OCI-LY7 (cell line): Measurements from ENCODE around the gene TCP11. TPM values are rescaled to one million over a fixed set of nuclear protein-coding genes. Genes with fewer than 3 reads are reported as not detected.

Experiments used
- BruUV-seq: library from RNA; stranded (reverse); fragments of 400-500 nt; replicated peaks from 2 replicates; lab custom pipeline; 2021; lab: Mats Ljungman, UMichigan
- CTCF ChIA-PET: fragments of 300-600 bp; sonication (Branson Sonifier 250); formaldehyde crosslinking; loops from one replicate; lab custom pipeline; 2022; ENCODE audit warnings: antibody characterized with exemption; ENCODE audit not compliant: unreplicated experiment; lab: Charles Lee
- POLR2A ChIA-PET: fragments of 300-600 bp; sonication (Branson Sonifier 250); formaldehyde crosslinking; loops from one replicate; lab custom pipeline; 2022; ENCODE audit warnings: antibody characterized with exemption; lab: Charles Lee
- DNase-seq: peaks from one replicate; pipeline ENCODE4 v3.0.0-alpha.2; 2015; ENCODE audit warnings: low spot score
- H2AFZ ChIP-seq: fragments of 200-600 bp; sonication (generic), shearing (Covaris generic); 2 replicates; pipeline ENCODE4 v1.6.1; 2014; ENCODE audit warnings: mild to moderate bottlenecking, antibody characterized with exemption, low read length, moderate library complexity
- H3K27ac ChIP-seq: fragments of 200-600 bp; sonication (generic); 2 replicates; pipeline ENCODE4 v1.5.1; 2014; ENCODE audit warnings: mixed run types, low read depth, mild to moderate bottlenecking, moderate library complexity, low read length, inconsistent platforms; ENCODE audit not compliant: poor library complexity, severe bottlenecking
- H3K36me3 ChIP-seq: fragments of 200-600 bp; sonication (generic); 2 replicates; pipeline ENCODE4 v1.6.1; 2014; ENCODE audit warnings: mild to moderate bottlenecking, antibody characterized with exemption, low read length, moderate library complexity, mixed read lengths; ENCODE audit not compliant: insufficient read depth
- H3K4me1 ChIP-seq: fragments of 200-600 bp; sonication (generic); 2 replicates; pipeline ENCODE4 v1.5.1; 2014; ENCODE audit warnings: mild to moderate bottlenecking, low read length; ENCODE audit not compliant: insufficient read depth, poor library complexity, severe bottlenecking
- H3K4me2 ChIP-seq: fragments of 200-600 bp; sonication (generic); 2 replicates; pipeline ENCODE4 v1.6.1; 2014; ENCODE audit warnings: mild to moderate bottlenecking, low read length
- H3K4me3 ChIP-seq: fragments of 200-600 bp; sonication (generic); 2 replicates; pipeline ENCODE4 v1.5.1; 2014; ENCODE audit warnings: mild to moderate bottlenecking, low read depth, low read length; ENCODE audit not compliant: poor library complexity, severe bottlenecking
- H3K79me2 ChIP-seq: fragments of 200-600 bp; sonication (generic); 2 replicates; pipeline ENCODE4 v1.6.1; 2016; ENCODE audit warnings: low read depth, mild to moderate bottlenecking, low read length, moderate library complexity, mixed read lengths; ENCODE audit not compliant: insufficient read depth
- H3K9me2 ChIP-seq: fragments of 200-600 bp; sonication (generic); 2 replicates; pipeline ENCODE4 v1.6.1; 2016; ENCODE audit warnings: mild to moderate bottlenecking, low read length, mixed read lengths; ENCODE audit not compliant: insufficient read depth
- H3K9me3 ChIP-seq: fragments of 200-600 bp; sonication (generic); 2 replicates; pipeline ENCODE4 v1.6.1; 2014; ENCODE audit warnings: mild to moderate bottlenecking, mixed run types, low read length, mixed read lengths
- H4K20me1 ChIP-seq: fragments of 200-600 bp; sonication (generic); 2 replicates; pipeline ENCODE4 v1.6.1; 2014; ENCODE audit warnings: mild to moderate bottlenecking, antibody characterized with exemption, low read length, moderate library complexity, mixed read lengths; ENCODE audit not compliant: insufficient read depth
- EZH2phosphoT487 ChIP-seq: fragments of 200-600 bp; sonication (generic); IDR thresholded peaks from 2 replicates; pipeline ENCODE4 v1.6.1; 2018; ENCODE audit warnings: low read depth, borderline replicate concordance, mild to moderate bottlenecking, mixed run types, antibody characterized with exemption, low read length, moderate library complexity, mixed read lengths
- intact Hi-C: fragments of 100-400 bp; cut with micrococcal nuclease; formaldehyde crosslinking; loops from one replicate; pipeline ENCODE4 v1.10.0; 2022; ENCODE audit not compliant: unreplicated experiment
- total RNA-seq, 2 experiments: library from RNA; depleted of rRNA in 1 of 2; stranded (reverse); fragments of >200 nt in 1 of 2; shearing (Covaris generic) in 1 of 2; gene quantifications; 2 replicates each; pipeline ENCODE4 v1.2.3, GENCODE V29; 2014 to 2022
- TF ChIP-seq, protein P1 (sequence below): fragments of 200-600 bp; sonication (generic); conservative IDR thresholded peaks from 2 replicates; pipeline ENCODE4 v1.5.1; 2014; ENCODE audit warnings: mild to moderate bottlenecking, antibody characterized with exemption, low read length, moderate library complexity, mixed read lengths

Gene TCP11
- total RNA-seq, 2 experiments from 2014 or later, result not detected

DNA sequence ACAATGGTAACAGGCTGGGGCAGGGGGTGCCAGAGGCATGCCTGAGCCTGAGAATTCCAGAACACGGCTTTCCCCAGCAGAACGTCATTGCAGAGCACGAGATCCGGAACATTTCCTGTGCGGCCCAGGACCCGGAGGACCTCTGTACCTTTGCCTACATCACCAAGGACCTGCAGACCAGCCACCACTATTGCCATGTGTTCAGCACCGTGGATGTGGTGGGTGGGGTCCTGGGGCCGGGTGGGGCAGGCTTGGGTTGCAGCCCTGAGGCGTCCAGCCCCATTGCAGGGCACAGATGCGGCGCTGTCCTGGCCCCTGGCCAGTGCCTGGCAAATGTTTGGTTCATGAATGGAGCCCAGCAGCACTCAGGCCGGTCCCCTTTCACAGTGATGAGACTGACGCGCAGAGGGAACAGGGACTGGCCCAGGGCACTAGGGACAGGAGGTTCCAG lies 57.1 kb downstream of the TCP11 start:
- Histone ChIP-seq H2AFZ (no peak overlapping the region), H4K20me1 (no peaks in the 10 kb centered on the region), H3K9me3 (no peaks in the 10 kb centered on the region), H3K9me2 (no peaks in the 10 kb centered on the region), H3K79me2 (no peaks in the 10 kb centered on the region), H3K4me3 (no peak overlapping the region), H3K4me2 (no peak overlapping the region), H3K4me1 (no peaks in the 10 kb centered on the region), H3K27ac (no peak overlapping the region), H3K36me3 (no peaks in the 10 kb centered on the region)
- intact Hi-C loops, result no loop called here
- no TSS peak for BruUV-seq
- no peak for DNase-seq
- no peak for TF ChIP-seq EZH2phosphoT487
- TF ChIP-seq, protein P1, sequence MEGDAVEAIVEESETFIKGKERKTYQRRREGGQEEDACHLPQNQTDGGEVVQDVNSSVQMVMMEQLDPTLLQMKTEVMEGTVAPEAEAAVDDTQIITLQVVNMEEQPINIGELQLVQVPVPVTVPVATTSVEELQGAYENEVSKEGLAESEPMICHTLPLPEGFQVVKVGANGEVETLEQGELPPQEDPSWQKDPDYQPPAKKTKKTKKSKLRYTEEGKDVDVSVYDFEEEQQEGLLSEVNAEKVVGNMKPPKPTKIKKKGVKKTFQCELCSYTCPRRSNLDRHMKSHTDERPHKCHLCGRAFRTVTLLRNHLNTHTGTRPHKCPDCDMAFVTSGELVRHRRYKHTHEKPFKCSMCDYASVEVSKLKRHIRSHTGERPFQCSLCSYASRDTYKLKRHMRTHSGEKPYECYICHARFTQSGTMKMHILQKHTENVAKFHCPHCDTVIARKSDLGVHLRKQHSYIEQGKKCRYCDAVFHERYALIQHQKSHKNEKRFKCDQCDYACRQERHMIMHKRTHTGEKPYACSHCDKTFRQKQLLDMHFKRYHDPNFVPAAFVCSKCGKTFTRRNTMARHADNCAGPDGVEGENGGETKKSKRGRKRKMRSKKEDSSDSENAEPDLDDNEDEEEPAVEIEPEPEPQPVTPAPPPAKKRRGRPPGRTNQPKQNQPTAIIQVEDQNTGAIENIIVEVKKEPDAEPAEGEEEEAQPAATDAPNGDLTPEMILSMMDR, result no peak
- ChIA-PET CTCF (no interaction called here), POLR2A (interaction anchor here (0.6 kb wide), 1 partner anchor 598 kb away, joined by 3 read pairs; no protein-coding TSS in a partner anchor)

DNA sequence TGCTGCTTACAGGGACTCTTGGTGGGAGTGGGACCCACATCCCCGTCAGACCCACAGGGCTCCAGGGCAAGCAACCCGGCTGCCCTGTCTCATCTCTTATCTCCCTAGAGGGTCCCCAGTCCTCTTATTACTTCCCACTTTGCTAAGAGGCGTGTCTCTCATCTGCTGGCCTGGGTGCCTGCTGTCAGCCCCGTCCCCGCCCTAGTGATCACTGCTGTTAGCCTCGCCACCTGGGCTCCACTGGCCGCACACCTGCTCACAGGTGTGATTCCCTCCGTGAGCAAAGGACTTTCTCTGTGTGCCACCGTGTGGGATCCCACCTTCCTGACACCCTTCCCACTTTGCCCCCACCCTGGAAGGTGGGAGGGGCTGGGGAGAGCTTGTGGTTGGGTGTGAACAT lies 57.6 kb downstream of the TCP11 start:
- intact Hi-C loops, result no loop called here

DNA sequence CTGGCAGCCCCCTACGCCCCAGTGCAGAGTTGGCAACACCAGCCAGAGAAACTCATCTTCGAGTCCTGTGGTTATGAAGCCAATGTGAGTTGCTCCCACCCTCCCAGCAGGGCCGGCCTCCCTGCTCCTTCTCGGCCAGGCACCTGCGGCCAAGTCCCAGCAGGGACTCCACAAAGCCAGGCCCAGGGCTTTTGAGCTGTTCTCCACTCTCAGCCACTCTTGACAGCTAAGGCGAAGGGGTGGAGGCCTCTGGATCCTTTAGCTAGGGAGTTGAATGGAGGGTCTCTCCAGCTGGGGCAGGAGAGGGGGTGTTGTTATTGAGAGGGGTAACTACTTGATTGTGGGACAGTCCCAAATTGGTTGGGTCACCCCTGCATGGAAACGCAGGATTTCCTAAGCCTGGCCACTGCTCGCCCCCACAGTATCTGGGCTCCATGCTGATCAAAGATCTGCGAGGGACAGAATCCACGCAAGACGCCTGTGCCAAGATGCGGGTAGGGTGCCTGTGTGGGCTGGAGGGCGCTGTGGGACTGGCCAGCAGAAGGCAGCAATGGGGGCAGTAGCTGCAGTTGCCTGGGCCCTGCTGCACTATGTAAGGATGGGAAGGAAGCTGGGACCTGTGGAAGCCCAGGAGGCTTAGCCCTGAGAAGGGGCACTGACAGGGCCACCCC lies 58.3 kb downstream of the TCP11 start:
- H4K20me1 ChIP-seq, result no peaks in the 10 kb centered on the region
- H3K4me3 ChIP-seq, result no peak overlapping the region
- no TSS peak for BruUV-seq
- no peak overlapping the region for H3K4me2 ChIP-seq
- H3K9me2 ChIP-seq, result no peaks in the 10 kb centered on the region
- intact Hi-C loops, result no loop called here
- DNase-seq, result no peak
- no peak overlapping the region for H3K27ac ChIP-seq
- H2AFZ ChIP-seq, result no peak overlapping the region
- no peaks in the 10 kb centered on the region for H3K4me1 ChIP-seq
- H3K79me2 ChIP-seq, result no peaks in the 10 kb centered on the region
- no peaks in the 10 kb centered on the region for H3K36me3 ChIP-seq
- TF ChIP-seq, protein P1, result no peak
- TF ChIP-seq EZH2phosphoT487, result no peak
- CTCF ChIA-PET, result no interaction called here
- POLR2A ChIA-PET, result no interaction called here
- H3K9me3 ChIP-seq, result no peaks in the 10 kb centered on the region

More for the DNA sequence above, 57.6 kb downstream of the TCP11 start:
- Histone ChIP-seq H3K4me3 (no peak overlapping the region), H3K9me2 (no peaks in the 10 kb centered on the region), H3K4me2 (no peak overlapping the region), H4K20me1 (no peaks in the 10 kb centered on the region), H3K4me1 (no peaks in the 10 kb centered on the region), H2AFZ (no peak overlapping the region), H3K27ac (no peak overlapping the region), H3K9me3 (no peaks in the 10 kb centered on the region), H3K36me3 (no peaks in the 10 kb centered on the region), H3K79me2 (no peaks in the 10 kb centered on the region)
- DNase-seq, result no peak
- BruUV-seq, result no TSS peak
- TF ChIP-seq, protein P1, result no peak
- no peak for TF ChIP-seq EZH2phosphoT487
- ChIA-PET CTCF (no interaction called here), POLR2A (no interaction called here)
